Osteoblast (primary cell): ENCODE data around the gene NTNG2. TPM values are rescaled to one million over a fixed set of nuclear protein-coding genes. Genes with fewer than 3 reads are reported as not detected.

ENCODE experiments used
- DNase-seq: peaks from one replicate; pipeline ENCODE4 v3.0.0; 2011; ENCODE audit warnings: low spot score, mixed read lengths; ENCODE audit not compliant: insufficient read length; ENCODE audit errors: missing footprints
- H2AFZ ChIP-seq: 2 replicates; pipeline ENCODE4 v1.6.0; 2011; ENCODE audit warnings: mild to moderate bottlenecking, low read length
- H3K27ac ChIP-seq: 2 replicates; pipeline ENCODE4 v1.5.1; 2011; ENCODE audit warnings: mild to moderate bottlenecking, low read depth, low read length, moderate library complexity
- H3K27me3 ChIP-seq: 2 replicates; pipeline ENCODE4 v1.6.0; 2012; ENCODE audit warnings: mild to moderate bottlenecking, control low read depth, inconsistent platforms, low read length, moderate library complexity; ENCODE audit not compliant: insufficient read depth
- H3K36me3 ChIP-seq: 2 replicates; pipeline ENCODE4 v1.5.1; 2011; ENCODE audit warnings: mild to moderate bottlenecking, low read length, control low read depth, moderate library complexity; ENCODE audit not compliant: insufficient read depth
- H3K4me1 ChIP-seq: 2 replicates; pipeline ENCODE4 v1.5.1; 2011; ENCODE audit warnings: mild to moderate bottlenecking, low read length, control low read depth, moderate library complexity; ENCODE audit not compliant: insufficient read depth
- H3K4me2 ChIP-seq: 2 replicates; pipeline ENCODE4 v1.6.0; 2011; ENCODE audit warnings: mild to moderate bottlenecking, low read length; ENCODE audit not compliant: insufficient read depth
- H3K4me3 ChIP-seq: fragments of 200-600 bp; sonication (generic); 3 replicates; pipeline ENCODE4 v1.5.1; 2012; ENCODE audit warnings: mild to moderate bottlenecking, low read length, inconsistent platforms; ENCODE audit not compliant: insufficient read depth
- H3K79me2 ChIP-seq: 2 replicates; pipeline ENCODE4 v1.6.0; 2012; ENCODE audit warnings: mild to moderate bottlenecking, low read length, control low read depth, inconsistent platforms; ENCODE audit not compliant: insufficient read depth
- H3K9me3 ChIP-seq: 2 replicates; pipeline ENCODE4 v1.5.1; 2011; ENCODE audit warnings: low read depth, low read length, control low read depth
- H4K20me1 ChIP-seq: 2 replicates; pipeline ENCODE4 v1.6.0; 2012; ENCODE audit warnings: mild to moderate bottlenecking, low read length, control low read depth; ENCODE audit not compliant: insufficient read depth
- total RNA-seq: library from RNA; depleted of rRNA; stranded (reverse); fragments of >200 nt; gene quantifications from 2 replicates; pipeline ENCODE4 v1.2.3, GENCODE V29; 2012
- TF ChIP-seq, protein P1 (sequence below): IDR thresholded peaks from 2 replicates; pipeline ENCODE4 v1.5.1; 2011; ENCODE audit warnings: mild to moderate bottlenecking, low read depth, low read length, moderate library complexity; ENCODE audit errors: extremely low read depth

NTNG2 gene
- total RNA-seq, 1 donor = 9.4 TPM

- H3K4me2 ChIP-seq = no peak overlapping the region
- H3K9me3 ChIP-seq = no peaks in the 10 kb centered on the region
- TF ChIP-seq, protein P1, sequence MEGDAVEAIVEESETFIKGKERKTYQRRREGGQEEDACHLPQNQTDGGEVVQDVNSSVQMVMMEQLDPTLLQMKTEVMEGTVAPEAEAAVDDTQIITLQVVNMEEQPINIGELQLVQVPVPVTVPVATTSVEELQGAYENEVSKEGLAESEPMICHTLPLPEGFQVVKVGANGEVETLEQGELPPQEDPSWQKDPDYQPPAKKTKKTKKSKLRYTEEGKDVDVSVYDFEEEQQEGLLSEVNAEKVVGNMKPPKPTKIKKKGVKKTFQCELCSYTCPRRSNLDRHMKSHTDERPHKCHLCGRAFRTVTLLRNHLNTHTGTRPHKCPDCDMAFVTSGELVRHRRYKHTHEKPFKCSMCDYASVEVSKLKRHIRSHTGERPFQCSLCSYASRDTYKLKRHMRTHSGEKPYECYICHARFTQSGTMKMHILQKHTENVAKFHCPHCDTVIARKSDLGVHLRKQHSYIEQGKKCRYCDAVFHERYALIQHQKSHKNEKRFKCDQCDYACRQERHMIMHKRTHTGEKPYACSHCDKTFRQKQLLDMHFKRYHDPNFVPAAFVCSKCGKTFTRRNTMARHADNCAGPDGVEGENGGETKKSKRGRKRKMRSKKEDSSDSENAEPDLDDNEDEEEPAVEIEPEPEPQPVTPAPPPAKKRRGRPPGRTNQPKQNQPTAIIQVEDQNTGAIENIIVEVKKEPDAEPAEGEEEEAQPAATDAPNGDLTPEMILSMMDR = no peak
- H3K79me2 ChIP-seq = no peaks in the 10 kb centered on the region
- no peak overlapping the region for H2AFZ ChIP-seq
- no peak overlapping the region for H3K4me3 ChIP-seq
- peaks cover 52% of the 10 kb centered on the region for H3K27me3 ChIP-seq
- DNase-seq = peak; percentile 57
- H4K20me1 ChIP-seq = no peaks in the 10 kb centered on the region
- no peaks in the 10 kb centered on the region for H3K36me3 ChIP-seq
- H3K4me1 ChIP-seq = no peaks in the 10 kb centered on the region
- no peak overlapping the region for H3K27ac ChIP-seq
These were observed 18.9 kb upstream of the NTNG2 start for GRCh38 chr9:132142924-132143323.

- Histone ChIP-seq H2AFZ (no peak overlapping the region), H3K27me3 (peaks cover 52% of the 10 kb centered on the region)
These were observed 18.5 kb upstream of the NTNG2 start for GRCh38 chr9:132143359-132143758.

GRCh38 chr9:132144708-132145365 lies 17.0 kb upstream of the NTNG2 start:
- Histone ChIP-seq H3K9me3 (no peaks in the 10 kb centered on the region), H3K79me2 (no peaks in the 10 kb centered on the region), H3K4me3 (no peak overlapping the region), H3K27me3 (peaks cover 55% of the 10 kb centered on the region), H3K36me3 (no peaks in the 10 kb centered on the region), H3K4me2 (no peak overlapping the region), H3K4me1 (no peaks in the 10 kb centered on the region), H3K27ac (no peak overlapping the region), H4K20me1 (no peaks in the 10 kb centered on the region), H2AFZ (no peak overlapping the region)
- peak; percentile 89 for DNase-seq
- TF ChIP-seq, protein P1 = no peak

More at GRCh38 chr9:132143359-132143758, 18.5 kb upstream of the NTNG2 start:
- Histone ChIP-seq H3K79me2 (no peaks in the 10 kb centered on the region), H3K4me1 (no peaks in the 10 kb centered on the region), H3K9me3 (no peaks in the 10 kb centered on the region), H3K36me3 (no peaks in the 10 kb centered on the region), H3K4me3 (no peak overlapping the region), H3K4me2 (no peak overlapping the region), H4K20me1 (no peaks in the 10 kb centered on the region), H3K27ac (no peak overlapping the region)
- DNase-seq = no peak
- TF ChIP-seq, protein P1 = no peak

- DNase-seq = peak; percentile 58
- Histone ChIP-seq H2AFZ (no peak overlapping the region), H3K4me2 (no peak overlapping the region), H3K27me3 (peaks cover 45% of the 10 kb centered on the region), H3K9me3 (no peaks in the 10 kb centered on the region), H3K79me2 (no peaks in the 10 kb centered on the region), H3K4me3 (no peak overlapping the region), H3K27ac (no peak overlapping the region), H3K36me3 (no peaks in the 10 kb centered on the region), H4K20me1 (no peaks in the 10 kb centered on the region), H3K4me1 (no peaks in the 10 kb centered on the region)
- TF ChIP-seq, protein P1 = no peak
These were observed 15.8 kb upstream of the NTNG2 start for GRCh38 chr9:132146039-132146438.
